ENCODE results near the gene CNTNAP5. TPM values are rescaled to one million over a fixed set of nuclear protein-coding genes. Genes with fewer than 3 reads are reported as not detected.

Gene CNTNAP5
- total RNA-seq, 1 experiment from 2014 or later = not detected

GRCh38 chr2:124708661-124709060 lies 683.6 kb downstream of the CNTNAP5 start:
- DNase-seq (ENCODE audit: low read depth, low spot score) = no peak
- Histone ChIP-seq H3K4me3 (ENCODE audit: low read depth in 2 of 2, low read length in 2 of 2) (no peak overlapping the region), H3K36me3 (ENCODE audit: control insufficient read depth, insufficient read depth, low read length) (no peaks in the 10 kb centered on the region), H3K9me3 (ENCODE audit: control insufficient read depth, insufficient read depth, low read depth, low read length) (no peaks in the 10 kb centered on the region), H3K27ac (ENCODE audit: low read length) (no peak overlapping the region), H3K27me3 (ENCODE audit: control insufficient read depth, insufficient read depth, low read length) (no peaks in the 10 kb centered on the region), H3K4me1 (ENCODE audit: control insufficient read depth, insufficient read depth, low read length) (no peaks in the 10 kb centered on the region)
- ATAC-seq = no peak
- intact Hi-C loops (cut with micrococcal nuclease; ENCODE audit: unreplicated experiment) (no loop called here), in situ Hi-C loops (cut with HindIII; ENCODE audit: low pct_unique_long_range_greater_than_20kb, low sequenced_read_pairs) (no loop called here)
- ChIA-PET POLR2A (no interaction called here), CTCF (no interaction called here)
- no peak for TF ChIP-seq POLR2AphosphoS5 (IDR thresholded peaks at IDR 0.05; ENCODE audit: low read depth, low read length)
- TF ChIP-seq TCF7L2 (IDR thresholded peaks at IDR 0.05; ENCODE audit: low read depth, low read length) = no peak
- TF ChIP-seq REST (IDR thresholded peaks at IDR 0.05; ENCODE audit: insufficient read depth in 1 of 2, low read depth in 2 of 2, low read length in 1 of 2) = no peak
- no peak for TF ChIP-seq SIN3A (IDR thresholded peaks at IDR 0.05; ENCODE audit: borderline replicate concordance, insufficient read depth, low read depth, low read length)
- no peak for TF ChIP-seq CTCF (IDR thresholded peaks at IDR 0.05)
- no TSS peak for BruUV-seq (replicated peaks)

GRCh38 chr2:124713969-124714368 lies 688.9 kb downstream of the CNTNAP5 start:
- no peak for DNase-seq (ENCODE audit: low read depth, low spot score)
- no peak for ATAC-seq
- intact Hi-C loops (cut with micrococcal nuclease; ENCODE audit: unreplicated experiment) (no loop called here), in situ Hi-C loops (cut with HindIII; ENCODE audit: low pct_unique_long_range_greater_than_20kb, low sequenced_read_pairs) (no loop called here)
- Histone ChIP-seq H3K4me3 (ENCODE audit: low read depth in 2 of 2, low read length in 2 of 2) (no peak overlapping the region), H3K36me3 (ENCODE audit: control insufficient read depth, insufficient read depth, low read length) (no peaks in the 10 kb centered on the region), H3K4me1 (ENCODE audit: control insufficient read depth, insufficient read depth, low read length) (no peaks in the 10 kb centered on the region), H3K9me3 (ENCODE audit: control insufficient read depth, insufficient read depth, low read depth, low read length) (no peaks in the 10 kb centered on the region), H3K27ac (ENCODE audit: low read length) (no peak overlapping the region), H3K27me3 (ENCODE audit: control insufficient read depth, insufficient read depth, low read length) (no peaks in the 10 kb centered on the region)
- CTCF ChIA-PET = no interaction called here
- TF ChIP-seq SIN3A (IDR thresholded peaks at IDR 0.05; ENCODE audit: borderline replicate concordance, insufficient read depth, low read depth, low read length) = no peak
- no peak for TF ChIP-seq REST (IDR thresholded peaks at IDR 0.05; ENCODE audit: insufficient read depth in 1 of 2, low read depth in 2 of 2, low read length in 1 of 2)
- no peak for TF ChIP-seq TCF7L2 (IDR thresholded peaks at IDR 0.05; ENCODE audit: low read depth, low read length)
- TF ChIP-seq POLR2AphosphoS5 (IDR thresholded peaks at IDR 0.05; ENCODE audit: low read depth, low read length) = no peak
- no peak for TF ChIP-seq CTCF (IDR thresholded peaks at IDR 0.05)
- BruUV-seq (replicated peaks) = no TSS peak
- POLR2A ChIA-PET = no interaction called here
